K562 (cell line): ENCODE data around the gene CYP2A6. TPM values are rescaled to one million over a fixed set of nuclear protein-coding genes. Genes with fewer than 3 reads are reported as not detected.

Experiments
- ATAC-seq: fragments of 200-7000 bp; cut with Tn5 transposase; 3 replicates; pipeline ENCODE4 v1.9.1; 2020; ENCODE audit warnings: moderate library complexity
- BruUV-seq: library from RNA; stranded (reverse); fragments of 400-500 nt; replicated peaks from 2 replicates; lab custom pipeline; 2021; lab: Mats Ljungman, UMichigan
- CTCF ChIA-PET: fragments of 300-600 bp; formaldehyde crosslinking; extraction: SDS; loops from one replicate; lab custom pipeline; 2021; ENCODE audit warnings: low intra/inter-chr PET ratio; lab: Yijun Ruan, JAX
- POLR2A ChIA-PET: fragments of 300-600, 350-650 bp; sonication (Branson Sonifier 250); formaldehyde crosslinking; extraction: SDS; loops from one replicate; lab custom pipeline; 2021; ENCODE audit warnings: antibody characterized with exemption, inconsistent platforms; lab: Yijun Ruan, JAX
- DNase-seq, 4 experiments: peaks; one replicate each; pipeline versions ENCODE4 v3.0.0 to v3.0.0-alpha.2; 2011 to 2018; ENCODE audit warnings: low spot score in 3 of 4, mixed read lengths in 3 of 4; ENCODE audit errors: extremely low read depth in 1 of 4
- FAIRE-seq: peaks from 2 replicates; lab custom pipeline; 2011; peaks lifted over from hg19 to GRCh38; lab: Jason Lieb, UNC
- H2AFZ ChIP-seq: 2 replicates; pipeline ENCODE4 v1.6.0; 2011; ENCODE audit warnings: low read depth, low read length, control low read depth, inconsistent platforms
- H3K27ac ChIP-seq: fragments of 200-600 bp; 3 replicates; pipeline ENCODE4 v1.8.0; 2011; ENCODE audit warnings: low read depth, mild to moderate bottlenecking, control low read depth, inconsistent platforms, low read length, moderate library complexity, mixed read lengths; ENCODE audit errors: extremely low read depth
- H3K27me3 ChIP-seq, 2 experiments: fragments of 300-600 bp in 1 of 2; 2 replicates in 1 of 2; 3 replicates in 1 of 2; pipeline versions ENCODE4 v1.6.0 to v1.8.0; 2011; ENCODE audit warnings: inconsistent platforms in 2 of 2, low read length in 2 of 2, mild to moderate bottlenecking in 1 of 2, mixed read lengths in 1 of 2, moderate library complexity in 1 of 2; ENCODE audit not compliant: control insufficient read depth in 2 of 2, insufficient read depth in 2 of 2
- H3K36me3 ChIP-seq: fragments of 300-600 bp; 3 replicates; pipeline ENCODE4 v1.8.0; 2011; ENCODE audit warnings: mild to moderate bottlenecking, low read length, inconsistent platforms; ENCODE audit not compliant: control insufficient read depth, insufficient read depth
- H3K4me1 ChIP-seq, 2 experiments: fragments of 200-600 bp in 1 of 2; replicated peaks in 1 of 2; 2 replicates in 1 of 2; 3 replicates in 1 of 2; pipeline versions ENCODE4 v1.5.1 to v1.8.0; 2011; ENCODE audit warnings: inconsistent platforms in 2 of 2, low read length in 2 of 2, mild to moderate bottlenecking in 1 of 2, mixed read lengths in 1 of 2, moderate library complexity in 1 of 2; ENCODE audit not compliant: control insufficient read depth in 2 of 2, insufficient read depth in 2 of 2
- H3K4me2 ChIP-seq: 2 replicates; pipeline ENCODE4 v1.6.1; 2011; ENCODE audit warnings: low read length, control low read depth, inconsistent platforms, mixed read lengths; ENCODE audit not compliant: insufficient read depth
- H3K4me3 ChIP-seq: fragments of 200-600 bp; sonication (generic), shearing (Covaris generic); 2 replicates; pipeline ENCODE4 v1.5.1; 2016; ENCODE audit warnings: control low read depth, inconsistent platforms
- H3K79me2 ChIP-seq: fragments of 200-600 bp; 3 replicates; pipeline ENCODE4 v1.8.0; 2011; ENCODE audit warnings: low read length, inconsistent platforms; ENCODE audit not compliant: control insufficient read depth, insufficient read depth
- H3K9ac ChIP-seq, 2 experiments: 2 replicates each; pipeline versions ENCODE4 v1.6.0 to v1.6.1; 2011; ENCODE audit warnings: low read depth in 2 of 2, low read length in 2 of 2, control low read depth in 1 of 2, inconsistent platforms in 1 of 2, mild to moderate bottlenecking in 1 of 2, mixed read lengths in 1 of 2; ENCODE audit not compliant: insufficient read depth in 1 of 2
- H3K9me1 ChIP-seq: one replicate; pipeline ENCODE4 v1.6.0; 2011; ENCODE audit warnings: inconsistent platforms, mild to moderate bottlenecking, low read length, moderate library complexity; ENCODE audit not compliant: control insufficient read depth, insufficient read depth
- H3K9me3 ChIP-seq: replicated peaks from 2 replicates; pipeline ENCODE4 v1.5.1; 2011; ENCODE audit warnings: low read depth, low read length, inconsistent platforms; ENCODE audit not compliant: control insufficient read depth, insufficient read depth
- H4K20me1 ChIP-seq: replicated peaks from 2 replicates; pipeline ENCODE4 v1.6.1; 2011; ENCODE audit warnings: low read length, inconsistent platforms, mixed read lengths; ENCODE audit not compliant: control insufficient read depth, insufficient read depth
- ELF1 ChIP-seq: fragments of 200-800 bp; sonication (Bioruptor generic); IDR thresholded peaks from 2 replicates; pipeline ENCODE4 v1.6.1; 2016; ENCODE audit warnings: missing genetic modification characterization, missing compliant biosample characterization
- FIP1L1 ChIP-seq: fragments of 200-400 bp; formaldehyde crosslinking; IDR thresholded peaks from 2 replicates; pipeline ENCODE4 v1.6.1; 2018; ENCODE audit warnings: mild to moderate bottlenecking, low read depth, low read length; ENCODE audit not compliant: poor library complexity, severe bottlenecking
- STAT5B ChIP-seq: fragments of 250-450 bp; sonication (Bioruptor Pico); IDR thresholded peaks from 2 replicates; pipeline ENCODE4 v1.8.0; 2021; ENCODE audit warnings: mild to moderate bottlenecking, inconsistent platforms
- ZKSCAN8 ChIP-seq: fragments of 200-800 bp; sonication (Bioruptor generic); IDR thresholded peaks from 2 replicates; pipeline ENCODE4 v1.6.1; 2016; ENCODE audit warnings: missing genetic modification characterization, missing compliant biosample characterization
- ZNF398 ChIP-seq: fragments of 250-450 bp; sonication (Bioruptor Pico); IDR thresholded peaks from 2 replicates; pipeline ENCODE4 v1.8.0; 2021; ENCODE audit warnings: moderate library complexity, mild to moderate bottlenecking, inconsistent platforms
- WGBS: fragments of 100-300 bp; shearing (Covaris generic); methylation state at CpG from one replicate; pipeline ENCODE4 v1.1.6; 2016; ENCODE audit warnings: low coverage, mixed read lengths; ENCODE audit not compliant: insufficient coverage; ENCODE audit errors: missing lambda C conversion rate; 5-methylcytosine and 5-hydroxymethylcytosine counted together
- in situ Hi-C: fragments of 300-500 bp; cut with MboI; formaldehyde crosslinking; loops from 4 replicates; pipeline ENCODE4 v1.15.0; 2018; ENCODE audit warnings: inconsistent platforms, mixed read lengths
- intact Hi-C: fragments of 100-400 bp; cut with micrococcal nuclease; formaldehyde crosslinking; loops from 2 replicates; pipeline ENCODE4 v1.14.2; 2022
- polyA plus RNA-seq, 8 experiments: library from polyadenylated mRNA; depleted of rRNA in 4 of 8; stranded (reverse) in 5 of 8; unstranded in 3 of 8; fragments of >200 nt; fragmentation: Nextera tagmentation in 2 of 8; fragmentation: Illumina TruSeq in 1 of 8; extraction: Ambion mirVana in 2 of 8; extraction: Trizol in 1 of 8; gene quantifications; 2 replicates each; pipeline versions ENCODE4 v1.2.1 to v1.2.3, GENCODE V29; 2011 to 2014; ENCODE audit warnings: inconsistent platforms in 1 of 8, missing spikeins in 1 of 8
- total RNA-seq, 7 experiments: library from RNA; depleted of rRNA in 6 of 7; stranded (reverse); fragments of >200 nt in 6 of 7; fragmentation: Illumina TruSeq in 2 of 7; extraction: Trizol in 2 of 7; gene quantifications; 2 replicates each; pipeline versions ENCODE4 v1.2.1 to v1.2.3, GENCODE V29; 2011 to 2021; ENCODE audit warnings: low replicate concordance in 1 of 7

Gene CYP2A6
- total and polyA plus RNA-seq, 9 of the 15 experiments (the other 6 are each of a cell fraction or from before 2014, with no cell fraction given) = 0.31 TPM; not detected in 8

GRCh38 chr19:40896418-40896796 lies 46.2 kb upstream of the CYP2A6 start:
- peak overlapping the region; percentile 53; the same call in 1 of the 3 replicates for H3K27ac ChIP-seq

More at GRCh38 chr19:40896418-40896796, 46.2 kb upstream of the CYP2A6 start:
- peak overlapping the region; percentile 37; the same call in 1 of the 2 replicates for H2AFZ ChIP-seq
- 77% methylated on average over 5 of the region's 5 CpGs for WGBS
- H3K79me2 ChIP-seq = no peaks in the 10 kb centered on the region
- no peak overlapping the region for H3K4me3 ChIP-seq
- H3K9me1 ChIP-seq = no peaks in the 10 kb centered on the region
- intact Hi-C loops = loop anchor here (2.0 kb wide), 1 partner anchor 74 kb away; no protein-coding TSS in a partner anchor
- BruUV-seq = no TSS peak
- no peaks in the 10 kb centered on the region for H3K27me3 ChIP-seq
- in situ Hi-C loops = no loop called here
- peak overlapping the region in 1 of 2 experiments; percentile 40; a peak in 1 of 4 replicates for H3K9ac ChIP-seq
- H3K4me2 ChIP-seq = no peak overlapping the region
- TF ChIP-seq FIP1L1 (no peak), ZKSCAN8 (CRISPR knock-in tag) (0 out of 2 replicates have a peak, but pooled peaks have one; percentile 7), ZNF398 (CRISPR knock-in tag) (no peak), ELF1 (tag) (no peak), STAT5B (CRISPR knock-in tag) (no peak)
- H3K36me3 ChIP-seq = no peaks in the 10 kb centered on the region
- no peak for FAIRE-seq
- peaks cover 4 to 14% of the 10 kb centered on the region in 2 experiments; a peak in 4 of 5 replicates for H3K4me1 ChIP-seq
- ChIA-PET POLR2A (no interaction called here), CTCF (no interaction called here)
- no peak for ATAC-seq
- no peaks in the 10 kb centered on the region for H4K20me1 ChIP-seq
- H3K9me3 ChIP-seq = no peaks in the 10 kb centered on the region
- DNase-seq = no peak
